Transverse colon (tissue), 4 donors: ENCODE results near the gene LRRC14B. TPM values are rescaled to one million over a fixed set of nuclear protein-coding genes. Genes with fewer than 3 reads are reported as not detected.
A peak's percentile ranks its signal among the peaks of the same experiment; 100 is the strongest.

Source experiments
- DNase-seq: peaks from one replicate; pipeline ENCODE4 v3.0.0-alpha.2; 2019
- H3K27ac ChIP-seq, 4 donors: fragments of 200-600 bp; sonication (generic); 2 replicates each; pipeline ENCODE4 v1.5.1; 2016 to 2018; ENCODE audit warnings: inconsistent platforms in 4 of 4
- H3K27me3 ChIP-seq: fragments of 200-600 bp; sonication (generic); 2 replicates; pipeline ENCODE4 v1.5.1; 2017; ENCODE audit warnings: inconsistent platforms
- H3K36me3 ChIP-seq, 4 donors: fragments of 200-600 bp; sonication (generic); 2 replicates each; pipeline ENCODE4 v1.5.1; 2017 to 2019; ENCODE audit warnings: inconsistent platforms in 4 of 4
- H3K4me1 ChIP-seq, 4 donors: fragments of 200-600 bp; sonication (generic); 2 replicates each; pipeline ENCODE4 v1.5.1; 2017 to 2020; ENCODE audit warnings: inconsistent platforms in 4 of 4
- H3K4me3 ChIP-seq, 4 donors: fragments of 200-600 bp; sonication (generic); 1 replicate in 1 of 4; 2 replicates in 3 of 4; pipeline versions ENCODE4 v1.5.1 to v1.6.1; 2017 to 2019; ENCODE audit warnings: inconsistent platforms in 4 of 4
- H3K9me3 ChIP-seq, 2 donors: fragments of 200-600 bp; sonication (generic); 2 replicates each; pipeline ENCODE4 v1.5.1; 2017 to 2019; ENCODE audit warnings: inconsistent platforms in 2 of 2
- EP300 ChIP-seq: sonication (generic); formaldehyde crosslinking; IDR thresholded peaks from one replicate; pipeline ENCODE4 v1.6.1; 2017; ENCODE audit warnings: antibody characterized with exemption, low read depth
- POLR2A ChIP-seq: fragments of 450-650 bp; IDR thresholded peaks from one replicate; pipeline ENCODE4 v1.6.1; 2016; ENCODE audit warnings: antibody characterized with exemption, mild to moderate bottlenecking, moderate library complexity
- POLR2AphosphoS5 ChIP-seq, 3 donors: sonication (generic); formaldehyde crosslinking; IDR thresholded peaks; one replicate each; pipeline ENCODE4 v1.6.1; 2016; ENCODE audit warnings: antibody characterized with exemption in 3 of 3
- WGBS, 2 donors: methylation state at CpG; one replicate each; pipeline ENCODE4 v1.1.5; 2018; ENCODE audit warnings: low coverage in 1 of 2; 5-methylcytosine and 5-hydroxymethylcytosine counted together
- in situ Hi-C, 4 donors: fragments of 200-750 bp; cut with MboI; loops; one replicate each; pipeline versions ENCODE4 v1.15.0 to v1.15.1; 2017; ENCODE audit warnings: low sequenced_read_pairs in 3 of 4, low pct_ligation_motif_present in 1 of 4, low pct_unique_long_range_greater_than_20kb in 1 of 4
- intact Hi-C: fragments of 100-400 bp; cut with DNase I; formaldehyde crosslinking; loops from one replicate; pipeline ENCODE4 v1.15.1; 2023; ENCODE audit warnings: low total_unique reads
- total RNA-seq, 4 donors: library from RNA; depleted of rRNA; stranded (reverse); fragments of >200 nt; gene quantifications; one replicate each; pipeline ENCODE4 v1.1.0, GENCODE V29; 2016
- TF ChIP-seq, protein P1 (sequence below), 5 experiments: fragments of 200-600 bp in 3 of 5; fragments of 450-650 bp in 2 of 5; sonication (generic) in 3 of 5; IDR thresholded peaks; 1 replicate in 2 of 5; 2 replicates in 3 of 5; pipeline ENCODE4 v1.5.1; 2016 to 2017; ENCODE audit warnings: antibody characterized with exemption in 5 of 5, inconsistent platforms in 3 of 5, mild to moderate bottlenecking in 2 of 5, moderate library complexity in 1 of 5

The LRRC14B gene
- total RNA-seq, 4 donors from 2014 or later, result not detected

DNA sequence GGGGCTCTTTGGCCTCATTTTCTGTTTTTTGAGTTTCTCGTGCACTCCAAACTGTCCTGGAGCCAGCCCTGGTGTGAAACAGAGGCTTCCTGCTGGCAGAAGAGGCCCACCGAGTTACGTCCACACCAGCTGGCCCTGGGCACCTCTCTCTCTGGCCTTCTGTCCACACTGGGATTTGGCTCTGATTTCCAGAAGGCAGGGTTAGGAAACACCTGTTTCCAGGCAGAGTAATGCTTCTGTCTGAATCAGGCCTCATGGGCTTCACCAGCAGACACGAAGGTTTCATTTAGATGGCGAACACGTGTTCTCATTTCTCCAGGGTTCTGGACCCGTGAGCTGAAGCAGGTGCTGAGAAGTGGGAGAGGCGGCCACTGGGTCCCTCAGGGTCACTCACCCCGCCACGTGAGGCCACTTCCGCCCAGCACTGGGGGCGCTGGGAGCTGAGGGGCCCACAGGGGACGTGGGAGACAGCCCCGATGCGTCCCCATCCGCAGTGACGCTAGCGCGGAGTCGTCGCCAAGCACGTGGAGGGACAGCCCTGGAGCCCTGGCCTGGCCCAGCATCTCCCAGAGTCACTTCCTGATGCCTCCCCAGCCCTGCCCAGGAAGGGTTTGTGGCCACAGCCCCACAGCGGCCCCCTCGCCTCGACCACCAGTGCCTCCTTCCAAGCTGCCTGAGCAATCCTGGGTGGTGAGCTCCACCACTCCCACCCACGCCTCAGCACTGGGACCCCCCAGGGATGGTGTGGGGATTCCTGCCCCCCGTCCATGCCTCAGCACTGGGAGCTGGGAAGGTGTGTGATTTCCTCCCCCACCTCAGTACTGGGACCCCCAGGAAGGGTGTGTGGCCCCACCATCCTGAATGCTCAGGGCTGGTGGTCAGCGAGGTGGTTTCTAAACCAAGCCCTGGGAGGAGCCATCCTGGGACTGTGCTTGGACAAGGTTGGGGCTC, 4.9 kb upstream of the LRRC14B start:
- H3K4me3 ChIP-seq, result no peak overlapping the region
- 80 to 83% methylated on average over 2 to 28 of the region's 28 CpGs for WGBS, 2 donors
- in situ Hi-C loops, result no loop called here
- no peak overlapping the region for H3K27ac ChIP-seq
- peaks cover 4 to 14% (median 10%) of the 10 kb centered on the region in 4 donors for H3K4me1 ChIP-seq
- intact Hi-C loops, result no loop called here
- no peak for DNase-seq
- no peaks in the 10 kb centered on the region for H3K9me3 ChIP-seq
- H3K27me3 ChIP-seq, result peaks cover 9% of the 10 kb centered on the region
- no peak for TF ChIP-seq EP300
- TF ChIP-seq, protein P1, sequence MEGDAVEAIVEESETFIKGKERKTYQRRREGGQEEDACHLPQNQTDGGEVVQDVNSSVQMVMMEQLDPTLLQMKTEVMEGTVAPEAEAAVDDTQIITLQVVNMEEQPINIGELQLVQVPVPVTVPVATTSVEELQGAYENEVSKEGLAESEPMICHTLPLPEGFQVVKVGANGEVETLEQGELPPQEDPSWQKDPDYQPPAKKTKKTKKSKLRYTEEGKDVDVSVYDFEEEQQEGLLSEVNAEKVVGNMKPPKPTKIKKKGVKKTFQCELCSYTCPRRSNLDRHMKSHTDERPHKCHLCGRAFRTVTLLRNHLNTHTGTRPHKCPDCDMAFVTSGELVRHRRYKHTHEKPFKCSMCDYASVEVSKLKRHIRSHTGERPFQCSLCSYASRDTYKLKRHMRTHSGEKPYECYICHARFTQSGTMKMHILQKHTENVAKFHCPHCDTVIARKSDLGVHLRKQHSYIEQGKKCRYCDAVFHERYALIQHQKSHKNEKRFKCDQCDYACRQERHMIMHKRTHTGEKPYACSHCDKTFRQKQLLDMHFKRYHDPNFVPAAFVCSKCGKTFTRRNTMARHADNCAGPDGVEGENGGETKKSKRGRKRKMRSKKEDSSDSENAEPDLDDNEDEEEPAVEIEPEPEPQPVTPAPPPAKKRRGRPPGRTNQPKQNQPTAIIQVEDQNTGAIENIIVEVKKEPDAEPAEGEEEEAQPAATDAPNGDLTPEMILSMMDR (IDR thresholded peaks at IDR 0.05), result no peak
- no peak for TF ChIP-seq POLR2A
- TF ChIP-seq POLR2AphosphoS5 (IDR thresholded peaks at IDR 0.05), result no peak
- H3K36me3 ChIP-seq, result no peaks in the 10 kb centered on the region

DNA sequence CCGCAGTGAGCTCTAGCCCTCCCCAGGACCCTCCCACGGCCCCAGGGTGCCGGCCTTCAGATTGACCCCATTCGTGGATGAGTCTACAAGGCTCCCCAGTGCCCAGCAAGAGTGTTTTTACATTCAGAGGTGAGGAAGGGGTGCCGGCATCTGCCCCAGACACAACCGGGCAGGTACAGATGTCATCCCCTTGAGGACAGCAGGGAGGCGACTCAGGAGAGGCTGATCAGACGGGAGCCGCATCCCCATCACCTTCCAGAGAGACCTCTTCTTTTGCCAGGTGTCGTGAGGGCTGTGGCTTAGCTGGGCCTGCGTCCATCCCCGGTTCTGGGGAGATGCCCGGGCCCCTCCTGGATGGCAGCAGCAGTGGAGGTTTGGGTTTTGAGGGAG, 4.3 kb upstream of the LRRC14B start:
- TF ChIP-seq, protein P1 (IDR thresholded peaks at IDR 0.05), result no peak
- no peak for TF ChIP-seq POLR2A
- 75% methylated on average over 13 of the region's 13 CpGs; no CpG with 5 or more reads in 1 of the 2 donors for WGBS, 2 donors
- intact Hi-C loops, result no loop called here

DNA sequence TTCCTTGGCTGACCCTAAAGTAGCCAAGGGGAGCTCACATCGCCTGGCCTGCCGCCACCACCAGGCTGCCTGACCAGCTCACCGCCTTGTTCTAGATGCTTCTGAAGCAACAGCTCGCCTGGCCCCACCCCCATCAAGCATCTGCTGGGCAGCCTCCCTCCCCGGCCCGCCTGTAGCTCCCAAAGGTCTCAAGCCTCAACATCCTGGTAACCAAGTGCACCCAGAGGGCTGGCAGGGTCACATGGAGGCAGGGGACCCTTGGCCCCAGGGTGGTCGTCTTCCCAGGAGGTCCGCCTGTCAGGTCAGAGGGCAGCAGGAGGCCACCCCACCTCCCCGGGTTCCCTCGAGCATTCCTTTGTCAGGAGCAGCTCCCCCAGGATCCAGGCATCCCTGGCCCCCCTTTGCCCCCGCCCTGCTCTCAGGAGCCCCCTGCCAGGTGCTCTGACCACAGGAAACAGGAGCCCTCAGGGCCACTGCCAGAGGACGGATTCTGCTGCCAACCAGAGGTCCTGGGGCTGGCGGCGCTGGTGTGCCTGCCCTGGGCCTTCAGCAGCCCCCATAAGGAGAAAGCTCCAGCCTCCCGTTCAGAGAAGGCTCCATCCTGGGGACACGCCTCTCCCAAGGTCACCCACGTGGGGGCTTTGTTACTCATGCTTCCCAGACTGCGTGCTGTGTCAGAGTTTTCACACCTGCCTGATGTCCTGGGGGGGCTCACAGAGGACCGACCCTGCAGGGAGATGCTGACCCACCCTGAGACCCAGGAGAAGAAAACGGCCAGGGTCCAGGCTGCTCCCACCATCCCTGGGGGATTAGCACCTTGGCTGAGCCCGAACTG, 3.5 kb upstream of the LRRC14B start:
- WGBS, 2 donors, result 54% methylated on average over 16 of the region's 21 CpGs; no CpG with 5 or more reads in 1 of the 2 donors
- no peaks in the 10 kb centered on the region for H3K36me3 ChIP-seq
- peaks cover 4 to 17% (median 14%) of the 10 kb centered on the region in 4 donors for H3K4me1 ChIP-seq
- no peak overlapping the region for H3K27ac ChIP-seq
- DNase-seq, result no peak
- H3K9me3 ChIP-seq, result no peaks in the 10 kb centered on the region
- TF ChIP-seq POLR2AphosphoS5 (IDR thresholded peaks at IDR 0.05), result no peak
- TF ChIP-seq POLR2A, result no peak
- no peak for TF ChIP-seq EP300
- TF ChIP-seq, protein P1 (IDR thresholded peaks at IDR 0.05), result no peak
- in situ Hi-C loops, result no loop called here
- H3K27me3 ChIP-seq, result peaks cover 24% of the 10 kb centered on the region
- intact Hi-C loops, result no loop called here
- H3K4me3 ChIP-seq, result peak overlapping the region in 2 of 4 donors; percentile 9 to 13

More for the DNA sequence above, 4.3 kb upstream of the LRRC14B start:
- no peaks in the 10 kb centered on the region for H3K36me3 ChIP-seq
- in situ Hi-C loops, result no loop called here
- DNase-seq, result no peak
- H3K4me3 ChIP-seq, result no peak overlapping the region
- H3K27ac ChIP-seq, result no peak overlapping the region
- peaks cover 16% of the 10 kb centered on the region for H3K27me3 ChIP-seq
- H3K4me1 ChIP-seq, result peaks cover 4 to 17% (median 14%) of the 10 kb centered on the region in 4 donors
- H3K9me3 ChIP-seq, result no peaks in the 10 kb centered on the region
